Bronchial epithelial cell (primary cell): Measurements from ENCODE around the gene MARK2. TPM values are rescaled to one million over a fixed set of nuclear protein-coding genes. Genes with fewer than 3 reads are reported as not detected.

ENCODE experiments used
- DNase-seq: peaks from one replicate; pipeline ENCODE4 v3.0.0-alpha.2; 2010; ENCODE audit warnings: low read depth
- FAIRE-seq: peaks from 2 replicates; lab custom pipeline; 2011; peaks lifted over from hg19 to GRCh38; lab: Jason Lieb, UNC
- H3K27me3 ChIP-seq: 2 replicates; pipeline ENCODE4 v1.5.1; 2011; ENCODE audit warnings: low read length; ENCODE audit not compliant: control insufficient read depth, insufficient read depth
- H3K36me3 ChIP-seq: 2 replicates; pipeline ENCODE4 v1.5.1; 2011; ENCODE audit warnings: low read length; ENCODE audit not compliant: control insufficient read depth, insufficient read depth
- H3K4me3 ChIP-seq: 2 replicates; pipeline ENCODE4 v1.5.1; 2011; ENCODE audit warnings: mild to moderate bottlenecking, low read depth, low read length, control low read depth
- total RNA-seq: library from RNA; depleted of rRNA; stranded (reverse); fragments of >200 nt; gene quantifications from 2 replicates; pipeline ENCODE4 v1.2.1, GENCODE V29; 2014
- TF ChIP-seq, protein P1 (sequence below): IDR thresholded peaks from 2 replicates; pipeline ENCODE4 v1.5.1; 2011; ENCODE audit warnings: mild to moderate bottlenecking, moderate library complexity, low read length, control low read depth, inconsistent platforms; ENCODE audit not compliant: insufficient read depth, severe bottlenecking

The MARK2 gene
- total RNA-seq, 1 donor from 2014 or later, result 10.5 TPM

DNA sequence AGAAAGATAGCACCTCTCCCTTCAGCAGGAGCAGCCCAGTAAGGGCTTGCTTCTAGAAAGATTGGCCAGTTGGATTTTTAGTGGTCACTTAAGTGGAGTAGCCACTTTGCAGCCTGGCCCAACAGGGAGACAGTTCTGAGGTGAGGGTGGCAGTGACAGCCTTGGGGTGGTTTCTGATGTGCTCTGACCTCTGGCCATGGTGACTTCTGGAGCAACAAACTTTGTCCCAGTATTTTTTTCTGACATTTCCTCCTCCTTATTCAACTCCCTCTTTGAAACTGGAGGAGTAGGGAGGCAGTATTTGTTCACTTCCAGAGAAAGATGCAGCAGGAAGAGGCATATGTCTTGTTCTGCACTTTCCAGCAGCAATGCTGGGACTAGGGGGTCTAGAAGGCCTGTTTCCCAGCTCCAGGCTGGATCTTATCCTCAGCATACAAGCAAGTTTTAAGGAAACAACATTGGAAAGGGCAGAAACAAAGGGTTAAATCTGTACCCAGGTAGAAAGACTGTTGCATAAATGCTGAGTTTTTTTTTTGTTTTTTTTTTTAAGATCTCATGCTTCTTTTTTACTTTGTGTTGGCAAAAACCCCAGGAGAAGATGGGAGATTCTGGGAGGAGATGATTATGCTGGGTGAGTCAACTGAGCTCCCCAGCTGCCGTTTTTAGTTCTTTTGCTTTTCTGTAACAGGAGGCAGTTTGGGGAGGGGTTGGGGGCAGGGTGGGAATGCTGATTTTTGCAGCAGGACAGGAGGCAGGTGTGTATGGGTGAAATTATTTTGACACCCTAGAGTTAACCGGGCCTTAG is 40.9 kb downstream of the MARK2 start:
- Histone ChIP-seq H3K27me3 (no peaks in the 10 kb centered on the region), H3K36me3 (peaks cover 5% of the 10 kb centered on the region), H3K4me3 (no peak overlapping the region)
- DNase-seq (no peak), FAIRE-seq (no peak)
- TF ChIP-seq, protein P1, sequence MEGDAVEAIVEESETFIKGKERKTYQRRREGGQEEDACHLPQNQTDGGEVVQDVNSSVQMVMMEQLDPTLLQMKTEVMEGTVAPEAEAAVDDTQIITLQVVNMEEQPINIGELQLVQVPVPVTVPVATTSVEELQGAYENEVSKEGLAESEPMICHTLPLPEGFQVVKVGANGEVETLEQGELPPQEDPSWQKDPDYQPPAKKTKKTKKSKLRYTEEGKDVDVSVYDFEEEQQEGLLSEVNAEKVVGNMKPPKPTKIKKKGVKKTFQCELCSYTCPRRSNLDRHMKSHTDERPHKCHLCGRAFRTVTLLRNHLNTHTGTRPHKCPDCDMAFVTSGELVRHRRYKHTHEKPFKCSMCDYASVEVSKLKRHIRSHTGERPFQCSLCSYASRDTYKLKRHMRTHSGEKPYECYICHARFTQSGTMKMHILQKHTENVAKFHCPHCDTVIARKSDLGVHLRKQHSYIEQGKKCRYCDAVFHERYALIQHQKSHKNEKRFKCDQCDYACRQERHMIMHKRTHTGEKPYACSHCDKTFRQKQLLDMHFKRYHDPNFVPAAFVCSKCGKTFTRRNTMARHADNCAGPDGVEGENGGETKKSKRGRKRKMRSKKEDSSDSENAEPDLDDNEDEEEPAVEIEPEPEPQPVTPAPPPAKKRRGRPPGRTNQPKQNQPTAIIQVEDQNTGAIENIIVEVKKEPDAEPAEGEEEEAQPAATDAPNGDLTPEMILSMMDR, result no peak

DNA sequence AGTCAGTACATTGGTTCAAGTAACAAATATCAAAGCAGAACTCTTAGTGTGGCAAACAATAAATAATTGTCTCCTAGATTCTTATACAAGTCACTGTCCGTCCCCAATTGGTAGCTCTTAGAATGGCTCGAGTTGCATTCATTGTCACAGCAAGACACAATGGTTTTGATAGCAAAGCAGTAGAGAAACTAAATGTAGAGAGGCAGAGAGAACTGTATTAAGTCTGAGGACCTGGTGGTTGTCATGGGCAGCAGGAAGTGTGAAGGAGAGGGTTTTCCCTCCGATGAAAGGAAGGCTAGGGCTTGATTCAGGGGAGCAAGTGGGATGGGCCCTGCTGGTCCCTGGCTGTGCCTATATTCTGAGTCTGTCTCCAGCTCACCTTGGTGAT is 41.5 kb downstream of the MARK2 start:
- H3K4me3 ChIP-seq, result no peak overlapping the region
- no peak for DNase-seq
- FAIRE-seq, result no peak
- TF ChIP-seq, protein P1, result no peak
- H3K36me3 ChIP-seq, result peaks cover 5% of the 10 kb centered on the region
- H3K27me3 ChIP-seq, result no peaks in the 10 kb centered on the region

DNA sequence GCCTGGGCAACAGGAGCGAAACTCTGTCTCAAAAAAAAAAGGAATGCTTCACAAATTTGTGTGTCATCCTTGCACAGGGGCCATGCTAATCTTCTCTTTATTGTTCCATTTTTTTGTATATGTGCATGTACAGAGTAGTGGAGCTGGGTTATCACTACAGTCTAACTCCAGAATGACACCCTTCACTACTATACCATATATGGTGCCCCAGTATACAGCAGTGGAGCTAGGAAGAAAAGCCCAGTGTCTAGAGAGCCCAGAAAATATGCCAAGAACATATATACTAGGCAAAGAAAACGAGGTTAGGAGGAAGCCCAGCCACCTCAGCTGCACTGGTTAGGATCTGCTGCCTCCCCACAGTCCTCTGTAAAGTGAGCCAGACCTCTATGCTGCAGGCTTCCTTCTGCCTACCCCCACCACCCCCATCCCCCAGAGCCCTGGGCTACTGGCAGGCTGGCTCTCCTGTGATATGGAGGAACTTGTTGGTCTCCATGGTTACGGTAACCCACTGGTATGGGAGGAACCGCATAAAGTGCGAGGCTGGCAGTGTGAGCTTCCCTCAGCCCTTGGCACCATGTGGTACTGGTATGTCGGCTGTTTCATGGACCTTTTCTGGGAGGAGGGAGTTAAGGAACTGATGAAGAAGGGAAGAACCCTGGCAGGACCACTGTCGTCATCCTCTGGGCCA is 43.8 kb downstream of the MARK2 start:
- no peak for FAIRE-seq
- no peak for DNase-seq
- peaks cover 5% of the 10 kb centered on the region for H3K36me3 ChIP-seq
- no peak overlapping the region for H3K4me3 ChIP-seq
- TF ChIP-seq, protein P1, result no peak
- H3K27me3 ChIP-seq, result no peaks in the 10 kb centered on the region

DNA sequence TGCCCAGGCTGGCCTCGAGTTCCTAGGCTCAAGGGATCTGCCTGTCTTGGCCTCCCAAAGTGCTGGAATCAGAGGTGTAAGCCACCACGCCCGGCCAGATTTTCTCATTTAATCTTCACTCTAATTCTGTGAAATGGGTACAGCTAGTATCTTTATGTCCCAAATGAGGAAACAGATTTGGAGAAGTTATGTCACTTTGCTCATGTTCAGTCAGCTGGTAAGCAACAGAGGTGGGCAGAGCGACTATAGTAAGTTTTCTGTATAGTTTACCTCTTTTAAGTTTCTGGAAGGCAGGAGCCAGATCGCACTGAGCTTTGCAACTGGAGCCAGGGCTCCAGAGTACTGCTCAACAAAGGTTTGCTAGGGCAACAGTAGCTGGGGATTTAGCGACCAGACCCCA is 44.9 kb downstream of the MARK2 start:
- H3K36me3 ChIP-seq, result peaks cover 5% of the 10 kb centered on the region
- H3K27me3 ChIP-seq, result no peaks in the 10 kb centered on the region
- DNase-seq, result no peak
- FAIRE-seq, result no peak
- TF ChIP-seq, protein P1, result no peak
- H3K4me3 ChIP-seq, result no peak overlapping the region

DNA sequence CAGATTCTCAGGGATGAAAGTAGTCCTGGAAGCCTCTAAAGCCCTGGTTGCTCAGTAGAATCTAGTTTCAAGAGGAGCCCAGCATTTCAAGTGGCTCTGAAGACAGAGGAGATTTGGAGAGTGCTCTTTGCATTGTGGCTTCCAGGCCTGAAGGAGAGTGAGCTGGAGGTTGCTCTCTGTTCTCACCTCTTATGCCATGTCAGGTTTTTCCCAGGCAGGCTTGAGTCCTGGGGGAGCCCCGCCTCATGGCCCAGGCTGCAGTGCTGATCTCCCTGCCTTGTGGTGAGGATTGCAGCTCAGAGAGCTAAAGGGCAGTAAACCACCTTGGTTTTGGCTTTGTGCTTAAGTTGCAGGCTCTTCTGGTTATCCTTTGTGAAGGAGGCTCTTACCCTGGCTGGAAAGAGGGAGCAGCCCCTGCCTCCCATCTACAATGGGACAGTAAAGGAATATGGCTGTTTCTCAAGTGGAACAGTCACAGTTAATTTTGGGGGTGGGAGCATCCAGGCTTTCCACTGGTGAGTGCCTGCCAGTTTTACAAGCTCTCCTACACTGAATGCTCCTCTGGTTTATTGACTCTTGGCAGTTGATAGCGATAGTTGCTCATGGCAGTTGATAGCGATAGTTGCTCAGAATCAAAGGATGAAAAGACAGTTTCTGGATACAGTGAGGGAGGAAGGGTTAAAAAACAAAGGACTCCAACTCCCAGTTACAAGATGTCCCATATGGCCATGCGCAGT is 45.5 kb downstream of the MARK2 start:
- DNase-seq (no peak), FAIRE-seq (no peak)
- Histone ChIP-seq H3K36me3 (peaks cover 5% of the 10 kb centered on the region), H3K4me3 (no peak overlapping the region), H3K27me3 (no peaks in the 10 kb centered on the region)
- TF ChIP-seq, protein P1, result no peak
